Mesangial cell (primary cell): ENCODE measurements around the gene CMTR2. TPM values are rescaled to one million over a fixed set of nuclear protein-coding genes. Genes with fewer than 3 reads are reported as not detected.

Experiments used
- total RNA-seq: library from RNA; depleted of rRNA; stranded (reverse); fragments of >200 nt; gene quantifications from 2 replicates; pipeline ENCODE4 v1.2.3, GENCODE V29; 2015

CMTR2 gene, protein sequence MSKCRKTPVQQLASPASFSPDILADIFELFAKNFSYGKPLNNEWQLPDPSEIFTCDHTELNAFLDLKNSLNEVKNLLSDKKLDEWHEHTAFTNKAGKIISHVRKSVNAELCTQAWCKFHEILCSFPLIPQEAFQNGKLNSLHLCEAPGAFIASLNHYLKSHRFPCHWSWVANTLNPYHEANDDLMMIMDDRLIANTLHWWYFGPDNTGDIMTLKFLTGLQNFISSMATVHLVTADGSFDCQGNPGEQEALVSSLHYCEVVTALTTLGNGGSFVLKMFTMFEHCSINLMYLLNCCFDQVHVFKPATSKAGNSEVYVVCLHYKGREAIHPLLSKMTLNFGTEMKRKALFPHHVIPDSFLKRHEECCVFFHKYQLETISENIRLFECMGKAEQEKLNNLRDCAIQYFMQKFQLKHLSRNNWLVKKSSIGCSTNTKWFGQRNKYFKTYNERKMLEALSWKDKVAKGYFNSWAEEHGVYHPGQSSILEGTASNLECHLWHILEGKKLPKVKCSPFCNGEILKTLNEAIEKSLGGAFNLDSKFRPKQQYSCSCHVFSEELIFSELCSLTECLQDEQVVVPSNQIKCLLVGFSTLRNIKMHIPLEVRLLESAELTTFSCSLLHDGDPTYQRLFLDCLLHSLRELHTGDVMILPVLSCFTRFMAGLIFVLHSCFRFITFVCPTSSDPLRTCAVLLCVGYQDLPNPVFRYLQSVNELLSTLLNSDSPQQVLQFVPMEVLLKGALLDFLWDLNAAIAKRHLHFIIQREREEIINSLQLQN
- total RNA-seq: 9.8 and 10.3 TPM in 2 replicates

DNA sequence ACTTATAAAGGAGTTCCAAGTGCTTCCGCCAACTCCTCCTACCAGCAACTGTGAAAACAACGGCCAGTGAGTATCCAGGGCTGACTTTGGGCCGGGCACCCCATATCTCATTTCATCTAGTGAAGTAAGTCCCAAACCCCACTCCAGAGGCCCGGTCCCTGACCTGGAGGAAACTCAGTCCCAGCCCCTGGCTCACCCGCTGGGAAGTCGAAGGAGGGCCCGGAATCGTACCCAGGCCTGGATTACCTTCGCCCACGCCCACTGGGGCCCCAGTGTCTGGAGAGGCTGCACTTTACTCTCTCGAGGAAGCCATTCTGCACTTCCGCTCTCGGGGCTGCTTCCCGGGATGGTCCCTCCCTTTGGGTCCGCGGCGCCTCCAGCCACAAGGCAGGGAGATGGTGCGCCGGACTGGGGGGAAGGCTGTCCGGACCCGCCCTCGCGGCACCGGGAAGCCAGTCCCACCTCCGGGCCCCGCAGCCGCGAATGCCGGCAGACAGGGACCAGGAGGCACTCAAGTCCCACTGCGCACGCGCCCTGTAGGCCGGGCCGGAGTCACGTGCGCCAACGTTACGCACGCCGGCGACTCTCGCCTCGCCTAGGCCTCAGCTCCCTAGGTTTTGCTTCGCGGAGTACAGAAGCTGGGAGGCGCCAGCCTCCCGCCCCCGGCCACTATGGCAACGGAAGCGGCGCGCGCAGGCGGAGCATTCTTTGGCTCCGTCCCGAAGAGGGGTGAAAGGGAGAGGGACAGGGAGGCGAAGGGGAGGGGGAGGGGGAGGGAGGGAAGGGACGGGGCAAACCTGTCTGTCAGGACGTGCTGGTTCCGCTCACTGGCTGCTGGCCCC, at the start of gene CMTR2:
CMTR2 (minus strand) TSS at position 513 of the 842 bp plus-strand sequence. CDS start 3,482 bp downstream, outside the sequence.

Other genes starting within 250 kb of the CMTR2 start
- 0.33 and 1.0 TPM in 2 replicates for gene HYDIN, start 58.7 kb downstream of the CMTR2 start, total RNA-seq
- 0.76 TPM in 1 of 2 replicates, not detected in the other for gene CALB2, start 69.3 kb upstream of the CMTR2 start, total RNA-seq
- not detected in 2 replicates for gene TLE7, start 152.7 kb upstream of the CMTR2 start, total RNA-seq
- 2.9 and 3.0 TPM in 2 replicates for gene ZNF23, start 172.8 kb upstream of the CMTR2 start, total RNA-seq
- 0.98 and 5.8 TPM in 2 replicates for gene ZNF19, start 199.9 kb upstream of the CMTR2 start, total RNA-seq
- gene CHST4, start 237.0 kb upstream of the CMTR2 start, total RNA-seq: not detected in 2 replicates